ENCODE measurements around the gene ANP32A.
A peak's percentile ranks its signal among the peaks of the same experiment; 100 is the strongest.

Gene ANP32A

DNA sequence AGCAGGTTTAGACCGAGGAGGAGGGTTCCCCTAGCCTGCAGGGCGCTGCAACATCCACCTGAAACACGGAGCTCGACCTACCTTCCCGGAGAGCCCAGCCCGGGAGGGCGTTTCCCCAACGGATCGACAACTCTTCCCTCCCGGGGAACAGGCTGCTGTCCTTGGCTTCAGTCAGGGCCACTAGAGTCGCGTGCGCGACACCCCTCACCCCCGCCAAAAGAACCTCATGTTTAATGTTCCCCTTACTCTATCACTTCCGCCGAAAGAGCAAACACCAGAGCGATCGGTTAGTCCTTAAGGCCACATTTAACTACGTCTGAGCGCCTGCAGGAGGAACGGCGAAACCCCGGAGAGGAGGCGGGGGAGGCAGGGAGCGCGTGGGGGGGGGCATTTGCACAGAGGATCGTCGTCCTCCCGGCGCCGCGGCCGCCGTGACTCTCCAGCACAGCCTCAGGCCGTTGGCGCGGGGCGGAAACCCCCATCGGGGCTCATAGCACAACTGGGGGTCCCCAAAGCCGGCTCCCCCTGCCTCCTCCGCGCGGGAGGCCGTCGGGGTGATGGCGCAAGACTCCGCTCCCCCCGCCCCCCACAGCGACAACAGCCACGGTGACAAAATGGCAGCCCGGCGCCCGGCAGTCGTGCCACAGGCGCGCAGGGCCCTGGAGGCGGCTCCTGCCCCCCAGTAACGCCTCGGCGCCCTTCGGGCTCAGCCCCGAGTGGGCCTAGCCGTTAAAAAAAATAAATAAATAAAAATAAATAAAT is 3.2 kb downstream of the ANP32A start:
- H3K4me3 ChIP-seq (ENCODE audit: low read length): peak overlapping the region; percentile 69
- peaks cover 3% of the 10 kb centered on the region for H3K36me3 ChIP-seq (ENCODE audit: insufficient read depth, low read length)
- H2AFZ ChIP-seq (ENCODE audit: low read depth, low read length): no peak overlapping the region
- no peaks in the 10 kb centered on the region for H3K9me3 ChIP-seq (ENCODE audit: low read length)
- H3K4me1 ChIP-seq (ENCODE audit: insufficient read depth, low read length): peaks cover 34% of the 10 kb centered on the region
- H3K27me3 ChIP-seq (ENCODE audit: insufficient read depth, low read length): no peaks in the 10 kb centered on the region

DNA sequence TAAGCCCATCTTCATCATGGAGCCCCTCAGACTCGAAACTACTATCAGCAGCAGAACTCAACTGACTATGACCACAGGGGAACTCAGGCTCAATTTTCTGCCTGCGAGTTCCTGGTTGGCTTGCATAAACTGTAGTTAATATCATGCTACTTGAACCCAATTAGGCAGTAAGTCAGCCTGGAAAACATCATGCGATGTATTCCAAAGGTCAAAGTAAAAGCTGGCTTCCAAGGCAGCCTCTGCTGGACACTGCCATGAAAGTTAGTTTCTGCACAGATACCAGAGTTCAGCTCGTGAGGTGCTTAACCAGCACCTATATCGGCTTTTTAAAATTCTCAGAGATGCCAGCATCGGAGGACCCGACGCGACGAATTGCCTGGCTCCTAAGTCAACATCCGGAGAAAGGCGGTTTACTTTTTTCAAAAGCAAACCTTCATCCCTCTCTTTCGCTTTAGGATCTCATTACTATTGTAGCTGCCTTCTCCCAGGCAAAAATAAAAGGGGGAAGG is 3.8 kb downstream of the ANP32A start:
- peaks cover 3% of the 10 kb centered on the region for H3K36me3 ChIP-seq (ENCODE audit: insufficient read depth, low read length)
- no peaks in the 10 kb centered on the region for H3K9me3 ChIP-seq (ENCODE audit: low read length)
- peak overlapping the region; percentile 69 for H3K4me3 ChIP-seq (ENCODE audit: low read length)
- H2AFZ ChIP-seq (ENCODE audit: low read depth, low read length): no peak overlapping the region
- peaks cover 29% of the 10 kb centered on the region for H3K4me1 ChIP-seq (ENCODE audit: insufficient read depth, low read length)
- no peaks in the 10 kb centered on the region for H3K27me3 ChIP-seq (ENCODE audit: insufficient read depth, low read length)

DNA sequence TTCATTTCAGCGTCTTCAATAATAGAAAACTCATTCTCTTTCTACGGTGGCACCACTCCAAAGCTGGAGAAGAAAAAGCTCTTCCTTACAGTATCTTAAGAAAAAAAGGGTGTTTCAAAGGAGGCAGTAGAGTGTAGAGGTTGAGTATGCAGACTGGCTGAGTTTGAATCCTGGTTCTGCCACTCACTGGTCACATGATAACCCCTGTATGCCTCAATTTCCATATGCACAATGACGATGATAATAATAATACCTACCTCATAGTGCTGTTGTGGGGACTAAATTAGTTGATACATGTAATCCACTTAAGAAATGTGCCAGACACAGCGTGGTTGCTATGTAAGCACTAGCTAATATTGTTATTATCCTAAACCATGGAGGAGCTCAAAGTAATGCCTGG is 4.5 kb downstream of the ANP32A start:
- Histone ChIP-seq H3K36me3 (ENCODE audit: insufficient read depth, low read length) (peaks cover 6% of the 10 kb centered on the region), H3K27me3 (ENCODE audit: insufficient read depth, low read length) (no peaks in the 10 kb centered on the region)

DNA sequence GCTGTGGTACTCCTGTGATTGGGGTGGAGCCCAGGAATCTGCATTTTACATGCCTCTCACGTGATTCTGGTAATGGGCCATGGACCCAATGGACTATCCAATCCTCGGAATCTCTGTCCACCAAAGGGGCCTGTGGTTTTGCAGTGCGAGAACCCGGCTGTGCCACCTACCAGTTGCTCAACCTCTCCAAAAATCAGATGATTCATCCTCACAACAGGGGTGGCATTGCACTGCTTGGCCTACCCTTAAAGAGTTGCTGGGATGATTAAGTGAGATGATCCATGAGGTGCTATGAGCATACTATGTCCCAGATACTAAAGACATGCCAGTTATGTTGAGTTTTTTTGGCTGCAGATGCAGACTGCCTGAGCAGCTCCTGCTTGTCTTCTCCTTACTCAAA is 5.1 kb downstream of the ANP32A start:
- Histone ChIP-seq H2AFZ (ENCODE audit: low read depth, low read length) (no peak overlapping the region), H3K4me3 (ENCODE audit: low read length) (no peak overlapping the region), H3K36me3 (ENCODE audit: insufficient read depth, low read length) (peaks cover 8% of the 10 kb centered on the region), H3K9me3 (ENCODE audit: low read length) (no peaks in the 10 kb centered on the region), H3K27me3 (ENCODE audit: insufficient read depth, low read length) (no peaks in the 10 kb centered on the region), H3K4me1 (ENCODE audit: insufficient read depth, low read length) (peaks cover 26% of the 10 kb centered on the region)

More for the DNA sequence above, 4.5 kb downstream of the ANP32A start:
- Histone ChIP-seq H3K9me3 (ENCODE audit: low read length) (no peaks in the 10 kb centered on the region), H2AFZ (ENCODE audit: low read depth, low read length) (no peak overlapping the region), H3K4me1 (ENCODE audit: insufficient read depth, low read length) (peaks cover 26% of the 10 kb centered on the region), H3K4me3 (ENCODE audit: low read length) (peak overlapping the region; percentile 69)

DNA sequence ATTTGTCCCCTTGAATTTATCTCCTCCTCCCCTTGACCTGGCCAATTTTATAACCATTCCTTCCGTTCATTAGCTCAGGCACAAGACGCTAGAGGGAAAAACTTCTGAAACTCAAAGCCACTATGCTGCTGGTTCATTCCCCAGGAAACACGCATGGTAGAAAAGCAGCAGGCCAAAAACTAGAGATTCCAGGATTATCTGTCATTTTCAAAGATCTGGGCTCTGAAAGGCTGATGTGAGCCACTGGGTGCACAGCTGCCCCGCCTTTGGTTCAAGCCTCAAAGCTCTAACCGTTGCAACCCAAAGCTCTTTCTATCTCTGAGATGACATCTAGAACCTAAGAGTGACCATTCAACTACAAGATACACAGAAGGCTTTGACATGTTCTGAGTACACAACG is 6.1 kb downstream of the ANP32A start:
- Histone ChIP-seq H3K36me3 (ENCODE audit: insufficient read depth, low read length) (peaks cover 13% of the 10 kb centered on the region), H3K4me1 (ENCODE audit: insufficient read depth, low read length) (peaks cover 26% of the 10 kb centered on the region), H3K4me3 (ENCODE audit: low read length) (no peak overlapping the region), H3K27me3 (ENCODE audit: insufficient read depth, low read length) (no peaks in the 10 kb centered on the region), H3K9me3 (ENCODE audit: low read length) (no peaks in the 10 kb centered on the region), H2AFZ (ENCODE audit: low read depth, low read length) (no peak overlapping the region)

DNA sequence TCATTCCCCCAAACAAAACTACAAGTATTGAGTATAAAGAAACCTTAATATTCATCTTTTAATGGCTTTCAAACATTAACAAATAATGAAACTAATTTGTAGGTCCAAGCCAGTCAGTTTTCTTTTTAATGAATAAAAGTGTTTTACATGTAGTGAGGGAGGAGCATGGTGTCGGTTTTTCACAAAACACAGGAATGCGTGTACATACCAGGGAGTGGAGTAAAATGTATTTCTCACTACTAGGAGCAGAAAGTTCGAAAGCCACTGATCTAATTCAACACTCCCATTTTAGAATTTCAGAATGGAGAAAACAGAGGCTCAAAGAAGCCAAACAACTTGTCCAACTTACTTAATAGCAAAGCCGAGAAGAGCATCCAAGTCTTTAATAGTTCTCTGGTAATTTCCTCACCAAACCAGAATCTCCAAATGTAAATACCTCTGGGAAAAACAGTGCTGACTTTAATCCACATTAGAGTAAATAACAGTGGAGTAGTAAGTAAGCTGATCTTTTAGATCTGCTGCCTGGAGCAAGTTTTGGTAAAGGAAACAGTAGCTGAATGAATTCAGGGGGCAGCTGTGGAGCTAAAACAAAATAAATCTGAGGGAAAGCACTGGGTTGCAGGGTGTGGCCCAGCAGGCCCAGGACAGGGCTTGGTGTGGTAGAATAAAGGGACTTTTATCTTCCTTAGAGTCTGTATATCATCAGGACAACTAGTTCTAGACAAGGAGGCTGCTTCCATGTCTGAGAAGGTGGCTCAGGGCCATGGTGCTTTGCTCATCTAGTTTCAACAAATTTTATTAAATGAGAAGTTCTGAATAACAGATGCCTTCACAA is 7.9 kb downstream of the ANP32A start:
- H3K4me1 ChIP-seq (ENCODE audit: insufficient read depth, low read length): peaks cover 26% of the 10 kb centered on the region
- H3K27me3 ChIP-seq (ENCODE audit: insufficient read depth, low read length): no peaks in the 10 kb centered on the region
- no peaks in the 10 kb centered on the region for H3K9me3 ChIP-seq (ENCODE audit: low read length)
- no peak overlapping the region for H3K4me3 ChIP-seq (ENCODE audit: low read length)
- no peak overlapping the region for H2AFZ ChIP-seq (ENCODE audit: low read depth, low read length)
- H3K36me3 ChIP-seq (ENCODE audit: insufficient read depth, low read length): peaks cover 17% of the 10 kb centered on the region

DNA sequence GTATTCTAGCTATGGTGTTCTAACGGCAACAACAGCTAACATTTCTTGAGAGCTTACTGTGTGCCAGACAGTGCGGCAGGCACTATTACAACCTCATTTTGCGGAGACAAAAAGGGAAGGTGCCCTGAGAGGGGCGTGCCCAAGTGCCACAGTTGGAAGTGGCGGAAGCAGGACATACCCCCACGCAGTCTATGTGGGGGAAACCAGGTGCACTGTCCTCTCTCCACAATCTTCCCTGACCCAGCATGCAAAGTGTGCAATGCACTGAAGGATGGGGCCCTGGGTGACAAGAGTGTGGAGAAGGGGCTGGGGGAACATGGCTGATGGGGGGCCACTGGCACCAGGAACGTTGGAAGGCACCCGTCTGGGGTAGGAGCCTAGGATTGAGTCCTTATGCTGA is 8.6 kb downstream of the ANP32A start:
- H3K9me3 ChIP-seq (ENCODE audit: low read length): no peaks in the 10 kb centered on the region
- no peak overlapping the region for H2AFZ ChIP-seq (ENCODE audit: low read depth, low read length)
- H3K36me3 ChIP-seq (ENCODE audit: insufficient read depth, low read length): peaks cover 20% of the 10 kb centered on the region
- H3K4me3 ChIP-seq (ENCODE audit: low read length): no peak overlapping the region
- H3K4me1 ChIP-seq (ENCODE audit: insufficient read depth, low read length): peaks cover 28% of the 10 kb centered on the region
- no peaks in the 10 kb centered on the region for H3K27me3 ChIP-seq (ENCODE audit: insufficient read depth, low read length)

DNA sequence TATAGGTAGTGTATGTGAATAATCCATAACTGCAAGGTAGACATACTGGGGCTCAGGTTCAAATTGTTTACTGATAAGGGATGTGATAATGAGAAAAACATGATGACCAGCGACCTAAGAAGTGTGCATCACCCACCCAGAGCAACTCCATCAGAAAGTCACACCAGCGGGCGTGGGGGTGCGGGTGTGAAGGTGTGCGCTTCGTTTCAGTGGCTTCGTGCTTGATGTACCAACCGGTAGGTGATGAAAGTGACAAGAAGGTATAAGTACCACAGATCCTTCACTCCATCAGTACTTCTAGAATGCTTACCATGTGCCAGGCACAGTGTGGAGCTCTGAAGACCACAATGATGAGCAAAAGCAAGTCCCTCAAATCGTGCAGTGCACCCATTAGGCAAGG is 11.2 kb downstream of the ANP32A start:
- Histone ChIP-seq H2AFZ (ENCODE audit: low read depth, low read length) (no peak overlapping the region), H3K36me3 (ENCODE audit: insufficient read depth, low read length) (peaks cover 19% of the 10 kb centered on the region), H3K4me1 (ENCODE audit: insufficient read depth, low read length) (peaks cover 12% of the 10 kb centered on the region), H3K4me3 (ENCODE audit: low read length) (no peak overlapping the region), H3K27me3 (ENCODE audit: insufficient read depth, low read length) (no peaks in the 10 kb centered on the region), H3K9me3 (ENCODE audit: low read length) (no peaks in the 10 kb centered on the region)

DNA sequence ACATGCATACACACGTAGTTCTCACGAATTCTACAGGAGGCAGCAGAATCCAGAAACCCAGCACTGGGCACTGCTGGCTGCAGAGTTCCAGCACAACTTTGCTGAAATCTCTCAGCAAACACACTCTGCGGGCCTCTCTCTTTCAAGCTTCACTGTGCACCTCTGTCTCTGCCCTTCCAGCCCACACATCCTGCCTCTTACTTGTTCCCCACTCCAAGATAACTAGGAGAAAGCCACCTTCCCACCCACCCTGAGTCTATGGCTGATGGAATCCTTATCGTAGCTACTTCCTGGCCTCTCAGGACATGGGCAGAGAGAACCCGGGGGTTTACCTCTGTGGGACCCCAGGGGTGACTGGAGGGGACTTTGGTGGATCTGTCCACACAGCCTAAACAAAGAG is 11.9 kb downstream of the ANP32A start:
- no peaks in the 10 kb centered on the region for H3K9me3 ChIP-seq (ENCODE audit: low read length)
- no peak overlapping the region for H2AFZ ChIP-seq (ENCODE audit: low read depth, low read length)
- no peaks in the 10 kb centered on the region for H3K27me3 ChIP-seq (ENCODE audit: insufficient read depth, low read length)
- H3K4me3 ChIP-seq (ENCODE audit: low read length): no peak overlapping the region
- H3K4me1 ChIP-seq (ENCODE audit: insufficient read depth, low read length): peaks cover 12% of the 10 kb centered on the region
- peaks cover 19% of the 10 kb centered on the region for H3K36me3 ChIP-seq (ENCODE audit: insufficient read depth, low read length)

DNA sequence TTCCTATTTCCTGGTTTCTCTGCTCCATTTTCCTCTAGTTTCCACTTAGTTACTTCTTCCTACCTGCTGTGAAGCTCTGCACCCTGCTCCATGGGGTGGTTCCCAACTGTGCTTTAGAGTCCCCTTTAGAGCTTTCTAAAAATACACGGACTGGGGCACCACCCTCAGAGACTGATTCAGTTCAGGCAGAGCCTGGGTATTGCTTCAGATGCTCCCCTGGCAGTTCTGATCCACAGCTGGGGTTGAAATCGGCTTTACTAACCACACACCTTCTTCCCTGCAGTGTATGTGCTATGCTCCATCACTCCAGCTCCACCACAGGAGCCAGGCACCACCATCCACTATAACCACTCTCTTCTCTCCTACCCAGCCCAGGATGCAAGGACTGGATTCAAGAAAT is 12.6 kb downstream of the ANP32A start:
- Histone ChIP-seq H3K36me3 (ENCODE audit: insufficient read depth, low read length) (peaks cover 19% of the 10 kb centered on the region), H3K4me1 (ENCODE audit: insufficient read depth, low read length) (peaks cover 6% of the 10 kb centered on the region)

DNA sequence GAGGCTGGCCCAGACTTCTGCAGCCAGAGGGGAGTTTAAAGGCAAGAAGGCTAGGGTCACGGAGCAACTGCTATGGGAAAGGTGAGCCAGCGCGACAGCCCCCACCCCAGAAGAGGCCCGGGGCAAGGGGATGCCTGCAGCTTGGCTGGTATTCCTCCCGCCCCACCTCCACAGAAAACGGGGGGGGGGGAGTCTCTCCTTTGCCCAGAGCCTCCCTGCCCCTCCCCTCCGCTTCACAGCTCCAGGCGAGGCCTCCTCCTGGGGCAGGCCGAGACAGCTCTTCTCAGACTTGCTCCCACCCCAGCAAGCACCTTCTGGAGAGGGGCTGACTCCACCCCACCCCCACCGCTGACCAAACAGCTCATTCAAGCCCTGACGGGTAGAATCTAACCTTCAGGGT is 13.4 kb downstream of the ANP32A start:
- peaks cover 2% of the 10 kb centered on the region for H3K4me1 ChIP-seq (ENCODE audit: insufficient read depth, low read length)
- no peaks in the 10 kb centered on the region for H3K9me3 ChIP-seq (ENCODE audit: low read length)
- H2AFZ ChIP-seq (ENCODE audit: low read depth, low read length): no peak overlapping the region
- H3K4me3 ChIP-seq (ENCODE audit: low read length): no peak overlapping the region
- H3K36me3 ChIP-seq (ENCODE audit: insufficient read depth, low read length): peaks cover 19% of the 10 kb centered on the region
- H3K27me3 ChIP-seq (ENCODE audit: insufficient read depth, low read length): no peaks in the 10 kb centered on the region

More for the DNA sequence above, 12.6 kb downstream of the ANP32A start:
- Histone ChIP-seq H3K27me3 (ENCODE audit: insufficient read depth, low read length) (no peaks in the 10 kb centered on the region), H3K4me3 (ENCODE audit: low read length) (no peak overlapping the region), H3K9me3 (ENCODE audit: low read length) (no peaks in the 10 kb centered on the region), H2AFZ (ENCODE audit: low read depth, low read length) (no peak overlapping the region)

DNA sequence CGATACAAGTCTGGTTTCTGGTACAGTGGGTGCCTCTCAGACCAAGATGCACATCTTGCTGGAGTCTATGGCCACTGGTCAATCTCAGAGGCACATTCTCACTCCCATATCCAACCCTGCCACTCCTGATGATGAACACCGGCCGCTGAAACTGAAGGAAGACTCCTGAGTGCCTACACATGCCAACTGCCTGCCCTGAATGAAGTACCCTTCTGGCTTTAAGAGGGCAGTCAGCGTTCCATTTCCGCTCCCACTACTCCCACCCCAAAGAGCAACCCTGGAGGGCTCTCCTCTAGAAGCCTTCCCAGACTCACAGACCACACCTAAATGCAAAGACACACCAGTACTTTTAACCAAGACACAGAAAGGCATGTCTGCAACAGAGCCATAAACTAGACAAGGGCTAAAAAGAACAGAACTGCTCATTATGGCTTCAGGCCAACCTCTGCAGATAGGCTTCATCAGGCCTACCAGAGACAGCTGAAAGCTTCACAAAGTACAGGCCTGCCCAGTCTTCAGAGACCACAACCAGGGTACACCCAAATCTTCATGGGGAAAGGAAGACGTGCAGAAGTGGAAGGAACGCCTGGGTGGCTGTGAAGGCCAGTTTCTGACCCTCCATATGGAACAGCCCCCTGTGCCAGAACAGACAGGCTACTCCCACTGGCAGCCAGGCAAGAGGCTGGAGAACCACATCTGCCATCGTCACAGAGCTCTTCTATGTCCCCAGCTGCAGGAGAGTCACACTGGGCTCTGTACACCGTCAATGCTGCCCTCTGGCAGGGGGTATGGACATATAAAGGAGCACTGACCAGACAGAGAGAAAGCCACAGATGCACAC is 14.3 kb downstream of the ANP32A start:
- Histone ChIP-seq H3K27me3 (ENCODE audit: insufficient read depth, low read length) (no peaks in the 10 kb centered on the region), H3K4me3 (ENCODE audit: low read length) (no peak overlapping the region), H3K9me3 (ENCODE audit: low read length) (no peaks in the 10 kb centered on the region), H3K4me1 (ENCODE audit: insufficient read depth, low read length) (peaks cover 2% of the 10 kb centered on the region), H2AFZ (ENCODE audit: low read depth, low read length) (no peak overlapping the region), H3K36me3 (ENCODE audit: insufficient read depth, low read length) (peaks cover 19% of the 10 kb centered on the region)

All from neuron (in vitro differentiated cells).